Stimulated activated CD8-positive, alpha-beta memory T cell treated with anti-CD3 and anti-CD28 coated beads, Interleukin-4, amount 100 ng/mL, for 4 hours (primary cell): ENCODE measurements around the gene ARFGAP1.
"Not testable (repeated sequence)": the region's sequence is repeated elsewhere in the genome, so short reads cannot be mapped to it uniquely, and the experiment has no call there.

Source experiments
- DNase-seq, 2 donors: peaks; one replicate each; pipeline ENCODE4 v3.0.0-alpha.2; 2020; ENCODE audit warnings: low read depth in 2 of 2, low spot score in 1 of 2

Gene ARFGAP1

GRCh38 chr20:63290136-63290676, 17.6 kb downstream of the ARFGAP1 start:
- no peak for DNase-seq

GRCh38 chr20:63290677-63291472, 18.3 kb downstream of the ARFGAP1 start:
- peak; percentile 11 to 19 for DNase-seq

GRCh38 chr20:63291811-63292210, 19.2 kb downstream of the ARFGAP1 start:
- no peak for DNase-seq

- no peak for DNase-seq
Observed at GRCh38 chr20:63292292-63292701, 19.7 kb downstream of the ARFGAP1 start.

GRCh38 chr20:63292904-63293303, 20.3 kb downstream of the ARFGAP1 start, which contains the start of gene COL20A1:
TSS of gene COL20A1 (plus strand) at chr20:63293186. CDS start at chr20:63295108, 1,922 bp downstream.
- DNase-seq = no peak

- DNase-seq = no peak
Observed at GRCh38 chr20:63293456-63293855, 20.8 kb downstream of the ARFGAP1 start.

- no peak for DNase-seq
Observed at GRCh38 chr20:63293871-63294535, 21.4 kb downstream of the ARFGAP1 start.

GRCh38 chr20:63294536-63294900, 21.9 kb downstream of the ARFGAP1 start:
- no peak for DNase-seq

GRCh38 chr20:63295018-63295417, 22.4 kb downstream of the ARFGAP1 start:
- no peak for DNase-seq

- DNase-seq = no peak
Observed at GRCh38 chr20:63295422-63295821, 22.8 kb downstream of the ARFGAP1 start.

- no peak for DNase-seq
Observed at GRCh38 chr20:63295846-63296245, 23.2 kb downstream of the ARFGAP1 start.

GRCh38 chr20:63296531-63297299, 24.1 kb downstream of the ARFGAP1 start:
- no peak for DNase-seq

- no peak for DNase-seq
Observed at GRCh38 chr20:63297371-63297781, 24.8 kb downstream of the ARFGAP1 start.

- DNase-seq = no peak
Observed at GRCh38 chr20:63297796-63298572, 25.4 kb downstream of the ARFGAP1 start.

GRCh38 chr20:63298731-63299312, 26.2 kb downstream of the ARFGAP1 start:
- no peak for DNase-seq

GRCh38 chr20:63301671-63302070, 29.1 kb downstream of the ARFGAP1 start:
- DNase-seq = no peak

GRCh38 chr20:63303095-63303666, 30.6 kb downstream of the ARFGAP1 start:
- no peak for DNase-seq

GRCh38 chr20:63305393-63305792, 32.8 kb downstream of the ARFGAP1 start:
- DNase-seq = no peak

GRCh38 chr20:63305933-63306672, 33.5 kb downstream of the ARFGAP1 start:
- not testable (repeated sequence) for DNase-seq
